Measurements from ENCODE around the gene IFRD2. TPM values are rescaled to one million over a fixed set of nuclear protein-coding genes. Genes with fewer than 3 reads are reported as not detected.

Gene IFRD2
- polyA plus RNA-seq, 1 of the 3 experiments (the other 2 are of a cell fraction), result 73.2 TPM

DNA sequence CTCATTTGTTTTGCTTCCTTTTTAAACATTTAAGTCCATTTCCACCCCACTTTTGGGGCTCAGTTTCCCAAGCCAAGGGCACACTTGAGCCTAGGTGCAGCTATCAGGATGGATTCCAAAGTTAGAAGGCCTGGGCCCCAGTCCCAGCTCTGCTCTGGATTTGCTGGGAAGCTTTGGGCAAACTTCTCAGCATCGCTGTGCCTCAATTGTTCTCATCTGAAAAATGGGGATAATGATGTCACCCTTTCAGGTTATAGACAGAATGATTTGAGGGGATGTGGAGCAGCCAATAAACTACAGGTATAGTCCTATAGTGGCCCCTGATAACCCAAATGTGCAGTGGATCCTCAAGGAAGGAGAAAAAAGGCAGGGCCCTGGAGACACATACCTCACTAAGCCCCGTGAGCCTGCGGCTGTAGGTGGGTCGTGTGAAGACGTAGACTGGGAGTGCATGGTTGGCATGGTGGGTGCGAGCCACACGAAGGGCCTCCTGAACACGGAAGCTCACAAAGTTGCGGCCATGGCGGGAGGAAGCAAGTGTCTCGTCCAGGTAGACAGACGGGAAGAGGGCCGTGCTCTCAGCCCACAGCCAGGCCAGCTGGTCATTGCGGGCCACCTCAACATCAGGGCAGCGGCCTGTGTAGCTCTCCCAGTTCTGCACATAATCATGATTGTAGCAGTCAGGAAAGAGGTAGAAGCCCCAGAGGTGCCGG lies 27.1 kb upstream of the IFRD2 start:
- no peaks in the 10 kb centered on the region for H3K27me3 ChIP-seq (ENCODE audit: insufficient read depth)
- H3K4me1 ChIP-seq (ENCODE audit: control insufficient read depth in 1 of 2, insufficient read depth in 2 of 2, low read depth in 1 of 2, low read length in 1 of 2), result peaks cover 0 to 38% of the 10 kb centered on the region in 2 experiments; a peak in 2 of 4 replicates
- peak overlapping the region; percentile 80; the same call in 1 of the 2 replicates for H3K4me2 ChIP-seq
- H3K9me3 ChIP-seq, result no peaks in the 10 kb centered on the region
- CTCF ChIA-PET, result interaction anchor here (0.8 to 6.0 kb wide), 7 partner anchors 9 to 127 kb away, joined by 3 to 60 read pairs (median 6); partner anchors contain the start of genes HYAL1, HYAL3, IFRD2 and NAA80
- POLR2A ChIA-PET, result no interaction called here
- H3K9me2 ChIP-seq, result no peaks in the 10 kb centered on the region
- peaks cover 39% of the 10 kb centered on the region for H3K79me2 ChIP-seq (ENCODE audit: insufficient read depth)
- H3K4me3 ChIP-seq (ENCODE audit: low read depth in 2 of 2, low read length in 1 of 2), result no peak overlapping the region
- H3K9ac ChIP-seq, result no peak overlapping the region
- TF ChIP-seq EP300 (IDR thresholded peaks at IDR 0.05; ENCODE audit: borderline replicate concordance in 1 of 2, low read depth in 1 of 2, low read length in 1 of 2), result no peak
- WGBS (ENCODE audit: low lambda C conversion rate), result 99% methylated on average over 15 of the region's 16 CpGs
- H3K27ac ChIP-seq (ENCODE audit: low read depth in 2 of 2, low read length in 1 of 2), result no peak overlapping the region; a peak in 1 of 4 replicates
- H3F3A ChIP-seq (replicated peaks; ENCODE audit: insufficient read depth), result peaks cover 8% of the 10 kb centered on the region
- no peaks in the 10 kb centered on the region for H4K20me1 ChIP-seq (ENCODE audit: insufficient read depth)
- DNase-seq, result no peak
- H2AFZ ChIP-seq (ENCODE audit: low read depth), result no peak overlapping the region
- peaks cover 15 to 32% of the 10 kb centered on the region in 2 experiments for H3K36me3 ChIP-seq (replicated peaks in 1 of 2; ENCODE audit: control insufficient read depth in 1 of 2, insufficient read depth in 2 of 2, low read length in 1 of 2)

DNA sequence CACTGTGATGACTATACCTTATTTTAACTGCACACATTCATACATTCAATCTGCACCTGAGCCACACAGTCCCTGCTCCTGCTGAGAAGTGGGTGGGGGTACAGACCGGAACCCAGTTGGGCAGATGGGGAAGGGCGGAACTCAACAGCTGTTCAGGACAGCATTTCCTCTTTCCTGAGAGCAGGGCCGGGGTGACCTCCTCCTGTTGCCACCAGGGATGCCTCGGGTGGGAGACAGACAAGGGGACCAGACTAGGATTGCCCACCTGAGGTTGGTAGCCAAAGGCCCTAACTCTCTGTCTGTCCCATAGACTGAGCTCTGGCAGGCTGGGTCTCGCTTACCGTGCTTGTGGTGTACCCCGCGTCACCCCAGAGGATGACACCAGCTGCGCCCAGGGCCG lies 26.4 kb upstream of the IFRD2 start:
- WGBS (ENCODE audit: low lambda C conversion rate), result 94% methylated on average over 3 of the region's 10 CpGs
- DNase-seq, result no peak
- no peak overlapping the region for H3K27ac ChIP-seq (ENCODE audit: low read depth in 2 of 2, low read length in 1 of 2)
- TF ChIP-seq RXRA (IDR thresholded peaks at IDR 0.05; ENCODE audit: borderline replicate concordance, low read depth) (no peak), EP300 (IDR thresholded peaks at IDR 0.05; ENCODE audit: borderline replicate concordance in 1 of 2, low read depth in 1 of 2, low read length in 1 of 2) (no peak), MEF2A (IDR thresholded peaks at IDR 0.05; ENCODE audit: borderline replicate concordance, low read depth) (no peak), FOXM1 (IDR thresholded peaks at IDR 0.05; ENCODE audit: low read depth) (no peak), POLR2AphosphoS5 (IDR thresholded peaks at IDR 0.05; ENCODE audit: low read depth, low read length) (no peak), SMC3 (IDR thresholded peaks at IDR 0.05; ENCODE audit: low read depth, low read length) (no peak), NFIC (IDR thresholded peaks at IDR 0.05; ENCODE audit: borderline replicate concordance) (no peak), JUND (IDR thresholded peaks at IDR 0.05) (no peak), GABPA (IDR thresholded peaks at IDR 0.05; ENCODE audit: low read depth) (no peak), RCOR1 (IDR thresholded peaks at IDR 0.05; ENCODE audit: low read length) (no peak), MXI1 (IDR thresholded peaks at IDR 0.05; ENCODE audit: low read depth, low read length) (no peak), RAD21 (IDR thresholded peaks at IDR 0.05; ENCODE audit: low read length) (no peak), CHD2 (IDR thresholded peaks at IDR 0.05; ENCODE audit: low read length, partially characterized antibody) (no peak)
- TF ChIP-seq, protein P1, sequence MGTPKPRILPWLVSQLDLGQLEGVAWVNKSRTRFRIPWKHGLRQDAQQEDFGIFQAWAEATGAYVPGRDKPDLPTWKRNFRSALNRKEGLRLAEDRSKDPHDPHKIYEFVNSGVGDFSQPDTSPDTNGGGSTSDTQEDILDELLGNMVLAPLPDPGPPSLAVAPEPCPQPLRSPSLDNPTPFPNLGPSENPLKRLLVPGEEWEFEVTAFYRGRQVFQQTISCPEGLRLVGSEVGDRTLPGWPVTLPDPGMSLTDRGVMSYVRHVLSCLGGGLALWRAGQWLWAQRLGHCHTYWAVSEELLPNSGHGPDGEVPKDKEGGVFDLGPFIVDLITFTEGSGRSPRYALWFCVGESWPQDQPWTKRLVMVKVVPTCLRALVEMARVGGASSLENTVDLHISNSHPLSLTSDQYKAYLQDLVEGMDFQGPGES (IDR thresholded peaks at IDR 0.05; ENCODE audit: low read depth, low read length), result no peak
- TF ChIP-seq, protein P2, sequence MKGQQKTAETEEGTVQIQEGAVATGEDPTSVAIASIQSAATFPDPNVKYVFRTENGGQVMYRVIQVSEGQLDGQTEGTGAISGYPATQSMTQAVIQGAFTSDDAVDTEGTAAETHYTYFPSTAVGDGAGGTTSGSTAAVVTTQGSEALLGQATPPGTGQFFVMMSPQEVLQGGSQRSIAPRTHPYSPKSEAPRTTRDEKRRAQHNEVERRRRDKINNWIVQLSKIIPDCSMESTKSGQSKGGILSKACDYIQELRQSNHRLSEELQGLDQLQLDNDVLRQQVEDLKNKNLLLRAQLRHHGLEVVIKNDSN (IDR thresholded peaks at IDR 0.05; ENCODE audit: borderline replicate concordance, low read depth), result no peak
- TF ChIP-seq, protein P3, sequence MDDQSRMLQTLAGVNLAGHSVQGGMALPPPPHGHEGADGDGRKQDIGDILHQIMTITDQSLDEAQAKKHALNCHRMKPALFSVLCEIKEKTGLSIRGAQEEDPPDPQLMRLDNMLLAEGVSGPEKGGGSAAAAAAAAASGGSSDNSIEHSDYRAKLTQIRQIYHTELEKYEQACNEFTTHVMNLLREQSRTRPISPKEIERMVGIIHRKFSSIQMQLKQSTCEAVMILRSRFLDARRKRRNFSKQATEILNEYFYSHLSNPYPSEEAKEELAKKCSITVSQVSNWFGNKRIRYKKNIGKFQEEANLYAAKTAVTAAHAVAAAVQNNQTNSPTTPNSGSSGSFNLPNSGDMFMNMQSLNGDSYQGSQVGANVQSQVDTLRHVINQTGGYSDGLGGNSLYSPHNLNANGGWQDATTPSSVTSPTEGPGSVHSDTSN (IDR thresholded peaks at IDR 0.05), result no peak
- TF ChIP-seq, protein P4, sequence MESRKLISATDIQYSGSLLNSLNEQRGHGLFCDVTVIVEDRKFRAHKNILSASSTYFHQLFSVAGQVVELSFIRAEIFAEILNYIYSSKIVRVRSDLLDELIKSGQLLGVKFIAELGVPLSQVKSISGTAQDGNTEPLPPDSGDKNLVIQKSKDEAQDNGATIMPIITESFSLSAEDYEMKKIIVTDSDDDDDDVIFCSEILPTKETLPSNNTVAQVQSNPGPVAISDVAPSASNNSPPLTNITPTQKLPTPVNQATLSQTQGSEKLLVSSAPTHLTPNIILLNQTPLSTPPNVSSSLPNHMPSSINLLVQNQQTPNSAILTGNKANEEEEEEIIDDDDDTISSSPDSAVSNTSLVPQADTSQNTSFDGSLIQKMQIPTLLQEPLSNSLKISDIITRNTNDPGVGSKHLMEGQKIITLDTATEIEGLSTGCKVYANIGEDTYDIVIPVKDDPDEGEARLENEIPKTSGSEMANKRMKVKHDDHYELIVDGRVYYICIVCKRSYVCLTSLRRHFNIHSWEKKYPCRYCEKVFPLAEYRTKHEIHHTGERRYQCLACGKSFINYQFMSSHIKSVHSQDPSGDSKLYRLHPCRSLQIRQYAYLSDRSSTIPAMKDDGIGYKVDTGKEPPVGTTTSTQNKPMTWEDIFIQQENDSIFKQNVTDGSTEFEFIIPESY (IDR thresholded peaks at IDR 0.05; ENCODE audit: borderline replicate concordance, low read depth), result no peak
- TF ChIP-seq, protein P5, sequence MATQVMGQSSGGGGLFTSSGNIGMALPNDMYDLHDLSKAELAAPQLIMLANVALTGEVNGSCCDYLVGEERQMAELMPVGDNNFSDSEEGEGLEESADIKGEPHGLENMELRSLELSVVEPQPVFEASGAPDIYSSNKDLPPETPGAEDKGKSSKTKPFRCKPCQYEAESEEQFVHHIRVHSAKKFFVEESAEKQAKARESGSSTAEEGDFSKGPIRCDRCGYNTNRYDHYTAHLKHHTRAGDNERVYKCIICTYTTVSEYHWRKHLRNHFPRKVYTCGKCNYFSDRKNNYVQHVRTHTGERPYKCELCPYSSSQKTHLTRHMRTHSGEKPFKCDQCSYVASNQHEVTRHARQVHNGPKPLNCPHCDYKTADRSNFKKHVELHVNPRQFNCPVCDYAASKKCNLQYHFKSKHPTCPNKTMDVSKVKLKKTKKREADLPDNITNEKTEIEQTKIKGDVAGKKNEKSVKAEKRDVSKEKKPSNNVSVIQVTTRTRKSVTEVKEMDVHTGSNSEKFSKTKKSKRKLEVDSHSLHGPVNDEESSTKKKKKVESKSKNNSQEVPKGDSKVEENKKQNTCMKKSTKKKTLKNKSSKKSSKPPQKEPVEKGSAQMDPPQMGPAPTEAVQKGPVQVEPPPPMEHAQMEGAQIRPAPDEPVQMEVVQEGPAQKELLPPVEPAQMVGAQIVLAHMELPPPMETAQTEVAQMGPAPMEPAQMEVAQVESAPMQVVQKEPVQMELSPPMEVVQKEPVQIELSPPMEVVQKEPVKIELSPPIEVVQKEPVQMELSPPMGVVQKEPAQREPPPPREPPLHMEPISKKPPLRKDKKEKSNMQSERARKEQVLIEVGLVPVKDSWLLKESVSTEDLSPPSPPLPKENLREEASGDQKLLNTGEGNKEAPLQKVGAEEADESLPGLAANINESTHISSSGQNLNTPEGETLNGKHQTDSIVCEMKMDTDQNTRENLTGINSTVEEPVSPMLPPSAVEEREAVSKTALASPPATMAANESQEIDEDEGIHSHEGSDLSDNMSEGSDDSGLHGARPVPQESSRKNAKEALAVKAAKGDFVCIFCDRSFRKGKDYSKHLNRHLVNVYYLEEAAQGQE (IDR thresholded peaks at IDR 0.05; ENCODE audit: low read depth, low read length), result no peak

More for the DNA sequence above, 26.4 kb upstream of the IFRD2 start:
- CTCF ChIA-PET, result interaction anchor here (1.1 to 5.9 kb wide), 5 partner anchors 10 to 126 kb away, joined by 3 to 45 read pairs (median 6); partner anchors contain the start of genes HYAL1, HYAL3, IFRD2 and NAA80
- H3K27me3 ChIP-seq (ENCODE audit: insufficient read depth), result no peaks in the 10 kb centered on the region
- no peak overlapping the region; the same call in 1 of the 2 replicates for H3K4me2 ChIP-seq
- no peaks in the 10 kb centered on the region for H4K20me1 ChIP-seq (ENCODE audit: insufficient read depth)
- peaks cover 9% of the 10 kb centered on the region for H3F3A ChIP-seq (replicated peaks; ENCODE audit: insufficient read depth)
- POLR2A ChIA-PET, result no interaction called here
- no peak overlapping the region for H3K4me3 ChIP-seq (ENCODE audit: low read depth in 2 of 2, low read length in 1 of 2)
- H3K36me3 ChIP-seq (replicated peaks in 1 of 2; ENCODE audit: control insufficient read depth in 1 of 2, insufficient read depth in 2 of 2, low read length in 1 of 2), result peaks cover 15 to 30% of the 10 kb centered on the region in 2 experiments
- H3K9me2 ChIP-seq, result no peaks in the 10 kb centered on the region
- no peak overlapping the region for H2AFZ ChIP-seq (ENCODE audit: low read depth)
- H3K79me2 ChIP-seq (ENCODE audit: insufficient read depth), result peaks cover 39% of the 10 kb centered on the region
- peaks cover 0 to 37% of the 10 kb centered on the region in 2 experiments; a peak in 2 of 4 replicates for H3K4me1 ChIP-seq (ENCODE audit: control insufficient read depth in 1 of 2, insufficient read depth in 2 of 2, low read depth in 1 of 2, low read length in 1 of 2)
- no peaks in the 10 kb centered on the region for H3K9me3 ChIP-seq
- no peak overlapping the region for H3K9ac ChIP-seq

Data from SK-N-SH (cell line).